A549 (cell line): ENCODE results near the gene BRICD5. TPM values are rescaled to one million over a fixed set of nuclear protein-coding genes. Genes with fewer than 3 reads are reported as not detected.

Experiments used
- ATAC-seq, 2 experiments: fragments of 200-7000 bp in 1 of 2; fragments of >200 bp in 1 of 2; cut with Nextera tagmentation in 1 of 2; cut with Tn5 transposase in 1 of 2; 3 replicates each; pipeline versions ENCODE4 v1.8.0 to v1.9.1; 2018 to 2020; ENCODE audit warnings: mild to moderate bottlenecking in 1 of 2, moderate library complexity in 1 of 2
- CTCF ChIA-PET: fragments of 300-600 bp; sonication (Branson Sonifier 250); formaldehyde crosslinking; extraction: SDS; loops from one replicate; lab custom pipeline; 2021; ENCODE audit warnings: antibody characterized with exemption, inconsistent platforms; lab: Yijun Ruan, JAX
- POLR2A ChIA-PET: fragments of 350-600 bp; formaldehyde crosslinking; extraction: SDS; loops from one replicate; lab custom pipeline; 2021; ENCODE audit warnings: antibody characterized with exemption, inconsistent platforms; lab: Yijun Ruan, JAX
- DNase-seq, 2 experiments: peaks; one replicate each; pipeline versions ENCODE4 v3.0.0 to v3.0.0-alpha.2; 2011 to 2016; ENCODE audit warnings: low read depth in 1 of 2, low spot score in 1 of 2
- FAIRE-seq: peaks from 2 replicates; lab custom pipeline; 2011; peaks lifted over from hg19 to GRCh38; lab: Jason Lieb, UNC
- H3K27ac ChIP-seq, 2 experiments: fragments of >200 bp; sonication (Bioruptor Twin); formaldehyde crosslinking; 3 replicates each; pipeline ENCODE4 v1.5.1; 2016 to 2017
- H3K4me1 ChIP-seq: fragments of >200 bp; sonication (Bioruptor Twin); formaldehyde crosslinking; 3 replicates; pipeline ENCODE4 v1.6.1; 2016
- H3K4me2 ChIP-seq: fragments of >200 bp; sonication (Bioruptor Twin); formaldehyde crosslinking; 3 replicates; pipeline ENCODE4 v1.6.1; 2016
- H3K4me3 ChIP-seq: fragments of >200 bp; sonication (Bioruptor Twin); formaldehyde crosslinking; 3 replicates; pipeline ENCODE4 v1.5.1; 2016
- H3K9me3 ChIP-seq: fragments of >200 bp; sonication (Bioruptor Twin); formaldehyde crosslinking; 3 replicates; pipeline ENCODE4 v1.6.1; 2016
- BHLHE40 ChIP-seq: IDR thresholded peaks from 2 replicates; pipeline ENCODE4 v1.6.1; 2012; ENCODE audit warnings: low read depth, low read length, inconsistent platforms
- CBX2 ChIP-seq: fragments of 200-600 bp; sonication (generic); IDR thresholded peaks from 2 replicates; pipeline ENCODE4 v1.6.1; 2016; ENCODE audit warnings: low read depth, mild to moderate bottlenecking, borderline replicate concordance
- CBX8 ChIP-seq: fragments of 200-600 bp; sonication (generic); IDR thresholded peaks from 2 replicates; pipeline ENCODE4 v1.6.1; 2016
- CHD2 ChIP-seq: fragments of 150-350 bp; IDR thresholded peaks from 2 replicates; pipeline ENCODE4 v1.6.1; 2014; ENCODE audit warnings: low read length; ENCODE audit not compliant: partially characterized antibody
- E2F6 ChIP-seq: IDR thresholded peaks from 2 replicates; pipeline ENCODE4 v1.6.1; 2012; ENCODE audit warnings: low read depth, borderline replicate concordance
- EHF ChIP-seq: fragments of 250-450 bp; sonication (Bioruptor Pico); IDR thresholded peaks from 2 replicates; pipeline ENCODE4 v1.5.0; 2020; ENCODE audit warnings: mild to moderate bottlenecking
- EHMT2 ChIP-seq: fragments of 200-600 bp; sonication (generic); IDR thresholded peaks from 2 replicates; pipeline ENCODE4 v1.6.1; 2016; ENCODE audit warnings: antibody characterized with exemption, low read depth, mild to moderate bottlenecking, moderate library complexity
- EP300 ChIP-seq, 2 experiments: fragments of >200 bp; sonication (Bioruptor Twin); formaldehyde crosslinking; IDR thresholded peaks; 2 replicates in 1 of 2; 3 replicates in 1 of 2; pipeline ENCODE4 v1.6.1; 2016 to 2017
- FOSB ChIP-seq: fragments of 250-450 bp; sonication (Bioruptor Pico); IDR thresholded peaks from 2 replicates; pipeline ENCODE4 v1.5.0; 2020; ENCODE audit warnings: mild to moderate bottlenecking, moderate library complexity
- FOSL2 ChIP-seq, 2 experiments: fragments of 450-650 bp in 1 of 2; fragments of >200 bp in 1 of 2; sonication (Bioruptor Twin) in 1 of 2; formaldehyde crosslinking; IDR thresholded peaks; 2 replicates each; pipeline versions ENCODE4 v1.5.0 to v1.6.1; 2016 to 2020; ENCODE audit warnings: mild to moderate bottlenecking in 1 of 2, moderate library complexity in 1 of 2
- HDAC2 ChIP-seq: fragments of 200-600 bp; sonication (generic); IDR thresholded peaks from 2 replicates; pipeline ENCODE4 v1.6.1; 2016
- HEYL ChIP-seq: fragments of 250-450 bp; sonication (Bioruptor Pico); IDR thresholded peaks from 2 replicates; pipeline ENCODE4 v1.8.0; 2021; ENCODE audit warnings: mild to moderate bottlenecking, moderate library complexity
- HMGXB4 ChIP-seq: fragments of 250-450 bp; sonication (Bioruptor Pico); IDR thresholded peaks from 2 replicates; pipeline ENCODE4 v1.5.0; 2021; ENCODE audit warnings: mild to moderate bottlenecking, moderate library complexity, borderline replicate concordance
- HOXB13 ChIP-seq: fragments of 250-450 bp; sonication (Bioruptor Pico); IDR thresholded peaks from 2 replicates; pipeline ENCODE4 v1.5.0; 2020; ENCODE audit warnings: low read depth, mild to moderate bottlenecking, moderate library complexity
- HOXB5 ChIP-seq: fragments of 250-450 bp; sonication (Bioruptor Pico); IDR thresholded peaks from 2 replicates; pipeline ENCODE4 v1.5.0; 2020; ENCODE audit warnings: mild to moderate bottlenecking, moderate library complexity
- KDM1A ChIP-seq: fragments of 200-600 bp; sonication (generic); IDR thresholded peaks from 2 replicates; pipeline ENCODE4 v1.6.1; 2016; ENCODE audit warnings: low read depth, mild to moderate bottlenecking
- KDM5A ChIP-seq: fragments of 200-600 bp; sonication (generic); IDR thresholded peaks from 2 replicates; pipeline ENCODE4 v1.6.1; 2016; ENCODE audit warnings: antibody characterized with exemption, mild to moderate bottlenecking
- MYC ChIP-seq: IDR thresholded peaks from 2 replicates; pipeline ENCODE4 v1.6.1; 2012; ENCODE audit warnings: mild to moderate bottlenecking, inconsistent platforms, low read length, improper control_type of control experiment, borderline replicate concordance
- NFE2L2 ChIP-seq: fragments of 150-350 bp; conservative IDR thresholded peaks from 2 replicates; pipeline ENCODE4 v1.6.1; 2014; ENCODE audit warnings: low read length
- NPAS2 ChIP-seq: fragments of 250-450 bp; sonication (Bioruptor Pico); IDR thresholded peaks from 2 replicates; pipeline ENCODE4 v1.8.0; 2022; ENCODE audit warnings: mild to moderate bottlenecking, moderate library complexity, borderline replicate concordance
- NR3C1 ChIP-seq: fragments of >200 bp; sonication (Bioruptor Twin); formaldehyde crosslinking; IDR thresholded peaks from 3 replicates; pipeline ENCODE4 v1.6.1; 2017
- POLR2AphosphoS2 ChIP-seq: conservative IDR thresholded peaks from 2 replicates; pipeline ENCODE4 v1.6.1; 2012; ENCODE audit warnings: low read length, improper control_type of control experiment, inconsistent platforms
- RAD21 ChIP-seq, 2 experiments: fragments of >200 bp in 1 of 2; sonication (Bioruptor Twin) in 1 of 2; formaldehyde crosslinking in 1 of 2; IDR thresholded peaks in 1 of 2; conservative IDR thresholded peaks in 1 of 2; 2 replicates in 1 of 2; 3 replicates in 1 of 2; pipeline ENCODE4 v1.6.1; 2012 to 2018; ENCODE audit warnings: inconsistent platforms in 1 of 2
- REST ChIP-seq: fragments of 200-600 bp; sonication (generic); IDR thresholded peaks from 2 replicates; pipeline ENCODE4 v1.6.1; 2016; ENCODE audit warnings: antibody characterized with exemption, mild to moderate bottlenecking, moderate library complexity
- SREBF2 ChIP-seq: fragments of 450-650 bp; IDR thresholded peaks from 2 replicates; pipeline ENCODE4 v1.6.1; 2014; ENCODE audit warnings: mild to moderate bottlenecking, moderate library complexity
- WGBS: methylation state at CpG from one replicate; pipeline ENCODE4 v1.1.6; 2017; ENCODE audit errors: missing lambda C conversion rate; 5-methylcytosine and 5-hydroxymethylcytosine counted together
- polyA plus RNA-seq, 4 experiments: library from polyadenylated mRNA; depleted of rRNA in 3 of 4; stranded (reverse); fragments of >200 nt; fragmentation: RNase III in 1 of 4; extraction: RNeasy Plus Mini Kit Qiagen cat#74134 plus additional on column Dnase treatment in 1 of 4; gene quantifications; 2 replicates in 3 of 4; 3 replicates in 1 of 4; pipeline ENCODE4 v1.2.3, GENCODE V29; 2011 to 2017
- TF ChIP-seq, protein P1 (sequence below): fragments of >200 bp; sonication (Bioruptor Twin); formaldehyde crosslinking; IDR thresholded peaks from 3 replicates; pipeline ENCODE4 v1.6.1; 2016

Gene BRICD5
- polyA plus RNA-seq, 2 of the 4 experiments (the other 2 are of a cell fraction), result 2.0 to 9.1 TPM

GRCh38 chr16:2176047-2176446 is 34.6 kb downstream of the BRICD5 start:
- H3K27ac ChIP-seq, result no peak overlapping the region
- ChIA-PET CTCF (interaction anchor here (0.7 to 3.1 kb wide), 3 partner anchors 18 to 172 kb away, joined by 3 to 12 read pairs (median 3); partner anchors contain the start of gene E4F1), POLR2A (interaction anchor here (0.5 kb wide), 1 partner anchor 299 kb away, joined by 3 read pairs; no protein-coding TSS in a partner anchor)
- DNase-seq (no peak), ATAC-seq (no peak), FAIRE-seq (no peak)
- no peaks in the 10 kb centered on the region for H3K4me1 ChIP-seq
- TF ChIP-seq SREBF2, result no peak
- no peak for TF ChIP-seq FOSB (CRISPR knock-in tag)
- TF ChIP-seq, protein P1, sequence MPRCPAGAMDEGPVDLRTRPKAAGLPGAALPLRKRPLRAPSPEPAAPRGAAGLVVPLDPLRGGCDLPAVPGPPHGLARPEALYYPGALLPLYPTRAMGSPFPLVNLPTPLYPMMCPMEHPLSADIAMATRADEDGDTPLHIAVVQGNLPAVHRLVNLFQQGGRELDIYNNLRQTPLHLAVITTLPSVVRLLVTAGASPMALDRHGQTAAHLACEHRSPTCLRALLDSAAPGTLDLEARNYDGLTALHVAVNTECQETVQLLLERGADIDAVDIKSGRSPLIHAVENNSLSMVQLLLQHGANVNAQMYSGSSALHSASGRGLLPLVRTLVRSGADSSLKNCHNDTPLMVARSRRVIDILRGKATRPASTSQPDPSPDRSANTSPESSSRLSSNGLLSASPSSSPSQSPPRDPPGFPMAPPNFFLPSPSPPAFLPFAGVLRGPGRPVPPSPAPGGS, result no peak
- TF ChIP-seq POLR2AphosphoS2, result no peak
- no peak for TF ChIP-seq NPAS2 (CRISPR knock-in tag)
- no peak for TF ChIP-seq EHF (CRISPR knock-in tag)
- TF ChIP-seq HOXB5 (CRISPR knock-in tag), result no peak
- no peak for TF ChIP-seq HDAC2
- TF ChIP-seq CBX2, result no peak
- no peak for TF ChIP-seq KDM5A
- no peak for TF ChIP-seq NFE2L2
- TF ChIP-seq HMGXB4 (CRISPR knock-in tag), result no peak
- no peak for TF ChIP-seq E2F6
- H3K4me3 ChIP-seq, result no peak overlapping the region
- H3K9me3 ChIP-seq, result no peaks in the 10 kb centered on the region
- WGBS, result 96% methylated on average over 17 of the region's 23 CpGs
- H3K4me2 ChIP-seq, result no peak overlapping the region

GRCh38 chr16:2175454-2175853 is 35.2 kb downstream of the BRICD5 start:
- WGBS, result 85% methylated on average over 4 of the region's 10 CpGs
- TF ChIP-seq NR3C1 (no peak), KDM1A (no peak), HDAC2 (no peak), HEYL (CRISPR knock-in tag) (no peak), MYC (no peak), CBX8 (no peak), REST (no peak), EP300 (IDR thresholded peaks at IDR 0.05) (no peak), HMGXB4 (CRISPR knock-in tag) (no peak), HOXB13 (CRISPR knock-in tag) (no peak), HOXB5 (CRISPR knock-in tag) (no peak), CHD2 (no peak), CBX2 (no peak), EHMT2 (no peak), FOSL2 (IDR thresholded peaks at IDR 0.05) (no peak), FOSL2 (CRISPR knock-in tag; IDR thresholded peaks at IDR 0.05) (no peak), RAD21 (conservative IDR thresholded peaks at IDR 0.05 in 1 of 2, IDR thresholded peaks at IDR 0.05 in 1 of 2) (no peak), NFE2L2 (no peak), BHLHE40 (no peak)
- TF ChIP-seq, protein P1, result no peak
- H3K4me2 ChIP-seq, result no peak overlapping the region
- no peak for ATAC-seq
- H3K4me1 ChIP-seq, result no peaks in the 10 kb centered on the region
- FAIRE-seq, result no peak
- H3K27ac ChIP-seq, result no peak overlapping the region
- ChIA-PET CTCF (interaction anchor here (0.9 to 3.1 kb wide), 2 partner anchors 19 to 48 kb away, joined by 3 to 12 read pairs; partner anchors contain the start of gene E4F1), POLR2A (no interaction called here)
- no peak for DNase-seq
- no peaks in the 10 kb centered on the region for H3K9me3 ChIP-seq
- no peak overlapping the region for H3K4me3 ChIP-seq
